ENCODE measurements around the gene CETN1. TPM values are rescaled to one million over a fixed set of nuclear protein-coding genes. Genes with fewer than 3 reads are reported as not detected.

CETN1 gene
- total RNA-seq, 2 donors from 2014 or later, result not detected

- intact Hi-C loops (cut with DNase I), result loop anchor here in 1 of 2 donors (10.0 kb wide), 1 partner anchor 331 kb away; no protein-coding TSS in a partner anchor
- no peak for DNase-seq (ENCODE audit: low spot score)
Measured at GRCh38 chr18:615773-616172, 35.6 kb downstream of the CETN1 start.

DNA sequence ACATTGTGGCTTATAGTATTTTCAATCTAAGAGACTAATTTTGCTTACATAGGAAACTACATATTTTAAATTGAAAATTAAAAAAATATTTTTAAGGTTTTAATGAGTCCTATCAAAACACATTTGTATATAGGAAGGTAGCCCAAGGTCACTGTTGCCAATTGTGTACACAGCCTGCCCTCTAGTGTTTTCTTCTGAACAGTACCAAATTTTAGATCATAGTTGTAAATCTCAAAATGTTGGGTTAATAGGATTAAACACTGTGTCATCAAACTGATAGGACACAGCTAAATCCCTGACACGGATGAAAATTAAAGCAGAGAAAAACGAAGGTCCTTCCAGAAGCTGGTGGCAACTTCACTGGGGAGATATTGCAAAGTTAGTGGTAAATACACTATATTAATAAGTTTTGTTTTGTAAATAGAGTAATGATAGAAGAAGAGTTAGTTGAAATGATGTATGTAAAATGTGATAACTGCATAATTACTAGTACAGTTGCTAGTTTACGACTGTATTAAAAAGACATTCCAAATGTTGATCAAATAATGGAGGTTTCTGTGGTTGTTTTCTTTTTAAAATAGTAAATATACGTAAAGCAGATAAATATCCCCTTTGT, 36.3 kb downstream of the CETN1 start:
- intact Hi-C loops (cut with DNase I), result loop anchor here in 1 of 2 donors (10.0 kb wide), 1 partner anchor 332 kb away; no protein-coding TSS in a partner anchor
- no peak for DNase-seq (ENCODE audit: low spot score)

DNA sequence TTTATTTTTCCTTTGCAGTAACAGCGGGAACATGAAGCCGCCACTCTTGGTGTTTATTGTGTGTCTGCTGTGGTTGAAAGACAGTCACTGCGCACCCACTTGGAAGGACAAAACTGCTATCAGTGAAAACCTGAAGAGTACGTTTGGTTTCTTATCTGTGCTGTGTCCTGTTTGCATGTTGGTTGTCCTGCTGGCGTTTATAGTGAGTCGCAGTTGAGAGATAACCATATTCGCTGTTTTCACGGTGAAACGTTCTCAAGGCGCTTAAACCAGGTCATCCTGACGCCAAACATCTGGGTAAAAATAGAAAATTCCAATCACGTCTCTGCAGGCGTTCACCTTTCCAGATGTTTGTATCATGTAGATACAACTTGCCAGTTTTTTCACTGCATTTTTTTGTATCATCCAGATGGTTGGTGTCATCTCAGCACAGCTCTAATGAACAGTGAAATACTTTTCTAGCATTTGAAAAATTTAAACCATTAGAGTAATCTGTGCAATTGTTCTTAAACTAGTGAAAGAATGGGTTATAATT, 37.9 kb downstream of the CETN1 start:
- DNase-seq (ENCODE audit: low spot score), result no peak
- intact Hi-C loops (cut with DNase I), result loop anchor here in 1 of 2 donors (10.0 kb wide), 1 partner anchor 333 kb away; no protein-coding TSS in a partner anchor

GRCh38 chr18:618618-619017, 38.4 kb downstream of the CETN1 start:
- intact Hi-C loops (cut with DNase I), result loop anchor here in 1 of 2 donors (10.0 kb wide), 1 partner anchor 334 kb away; no protein-coding TSS in a partner anchor
- DNase-seq (ENCODE audit: low spot score), result no peak

DNA sequence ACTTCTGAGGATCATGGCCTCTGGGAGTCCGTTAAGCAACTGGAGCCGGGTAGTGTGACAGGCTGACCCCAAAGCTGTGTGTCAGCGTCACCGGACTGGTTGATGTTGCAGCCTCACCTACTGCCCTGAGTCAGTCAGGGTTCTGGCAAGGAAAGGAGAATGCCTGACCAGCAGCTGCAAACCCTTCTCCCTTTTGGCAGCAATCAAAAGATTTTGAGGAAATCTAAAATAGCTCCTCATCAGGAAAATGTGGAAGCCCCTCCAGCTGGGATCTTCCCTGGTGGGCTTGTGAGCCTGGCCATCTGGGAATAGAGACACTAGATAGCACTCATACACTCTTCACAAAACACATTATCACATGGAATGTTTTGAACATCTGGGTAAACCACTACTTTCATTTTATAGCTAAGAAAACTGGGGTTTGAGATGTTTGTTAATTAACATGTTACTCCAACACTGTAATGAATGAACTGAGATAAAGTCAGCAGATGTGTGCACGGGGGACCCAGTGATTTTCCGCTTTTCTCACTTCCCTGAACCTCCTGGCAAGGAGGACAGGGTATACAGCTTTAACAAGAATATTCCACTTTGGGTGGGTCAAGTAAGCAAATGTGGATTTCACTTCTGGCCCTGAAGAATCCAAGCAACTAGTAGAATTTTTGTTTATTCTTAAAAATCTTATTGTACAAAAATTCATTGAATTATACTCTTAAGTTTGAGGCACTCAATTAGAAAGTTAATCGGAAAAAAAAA, 41.3 kb downstream of the CETN1 start:
- DNase-seq (ENCODE audit: low spot score), result no peak
- intact Hi-C loops (cut with DNase I), result loop anchor here in 1 of 2 donors (5.0 kb wide), 1 partner anchor 339 kb away; no protein-coding TSS in a partner anchor

- intact Hi-C loops (cut with DNase I), result loop anchor here in 1 of 2 donors (5.0 kb wide), 1 partner anchor 340 kb away; no protein-coding TSS in a partner anchor
- DNase-seq (ENCODE audit: low spot score), result no peak
Measured at GRCh38 chr18:622289-622688, 42.1 kb downstream of the CETN1 start.

GRCh38 chr18:623761-624620, 43.8 kb downstream of the CETN1 start:
- peak; percentile 85 for DNase-seq (ENCODE audit: low spot score)
- intact Hi-C loops (cut with DNase I), result loop anchor here in 1 of 2 donors (5.0 kb wide), 1 partner anchor 342 kb away; no protein-coding TSS in a partner anchor

DNA sequence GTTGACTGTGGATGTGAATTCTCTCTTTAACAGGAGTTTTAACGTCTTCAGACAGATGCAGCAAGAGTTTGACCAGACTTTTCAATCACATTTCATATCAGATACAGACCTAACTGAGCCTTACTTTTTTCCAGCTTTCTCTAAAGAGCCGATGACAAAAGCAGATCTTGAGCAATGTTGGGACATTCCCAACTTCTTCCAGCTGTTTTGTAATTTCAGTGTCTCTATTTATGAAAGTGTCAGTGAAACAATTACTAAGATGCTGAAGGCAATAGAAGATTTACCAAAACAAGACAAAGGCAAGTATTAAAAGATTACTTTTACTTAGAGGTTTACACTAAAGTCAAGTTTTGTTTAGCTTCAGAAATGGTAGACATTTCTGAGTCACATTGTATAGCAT, 47.1 kb downstream of the CETN1 start:
- no peak for DNase-seq (ENCODE audit: low spot score)

GRCh38 chr18:629269-630150, 49.3 kb downstream of the CETN1 start:
- intact Hi-C loops (cut with DNase I), result no loop called here
- no peak for DNase-seq (ENCODE audit: low spot score)

More for the DNA sequence above, 47.1 kb downstream of the CETN1 start:
- intact Hi-C loops (cut with DNase I), result no loop called here

DNA sequence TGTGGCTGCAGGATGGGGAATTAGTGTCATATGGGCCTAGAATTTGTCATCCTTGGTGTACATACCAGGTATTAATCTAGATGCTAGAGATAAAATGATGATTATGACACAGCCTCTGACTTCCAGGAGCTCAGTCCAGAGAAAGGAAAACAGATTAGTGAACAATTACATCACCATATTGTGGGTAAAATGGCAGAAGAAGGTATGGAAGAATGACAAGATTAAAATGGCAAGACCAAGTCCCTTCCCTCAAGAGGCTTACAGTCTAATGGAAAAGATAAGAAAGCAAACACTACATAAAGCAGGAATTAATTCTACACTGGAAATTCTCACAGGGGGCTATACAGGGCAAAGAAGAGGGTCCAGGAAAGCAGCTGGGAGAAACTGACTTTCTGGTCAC, 51.4 kb downstream of the CETN1 start:
- no peak for DNase-seq (ENCODE audit: low spot score)
- intact Hi-C loops (cut with DNase I), result no loop called here

Other genes starting within 250 kb of the CETN1 start
- gene COLEC12, start 79.7 kb upstream of the CETN1 start, total RNA-seq, result 10 to 100 TPM; 23.0 to 54.9 TPM
- gene CLUL1, start 16.6 kb downstream of the CETN1 start, total RNA-seq, result not detected
- gene TYMS, start 77.3 kb downstream of the CETN1 start, total RNA-seq, result 1 to 10 TPM; 4.0 TPM
- 10 to 100 TPM; 38.1 to 57.7 TPM for gene ENOSF1, start 132.2 kb downstream of the CETN1 start, total RNA-seq
- gene YES1, start 231.9 kb downstream of the CETN1 start, total RNA-seq, result 10 to 100 TPM; 28.7 to 51.6 TPM